ENCODE measurements around the gene SEC24A.
"Not testable (repeated sequence)": the region's sequence is repeated elsewhere in the genome, so short reads cannot be mapped to it uniquely, and the experiment has no call there.

SEC24A gene

DNA sequence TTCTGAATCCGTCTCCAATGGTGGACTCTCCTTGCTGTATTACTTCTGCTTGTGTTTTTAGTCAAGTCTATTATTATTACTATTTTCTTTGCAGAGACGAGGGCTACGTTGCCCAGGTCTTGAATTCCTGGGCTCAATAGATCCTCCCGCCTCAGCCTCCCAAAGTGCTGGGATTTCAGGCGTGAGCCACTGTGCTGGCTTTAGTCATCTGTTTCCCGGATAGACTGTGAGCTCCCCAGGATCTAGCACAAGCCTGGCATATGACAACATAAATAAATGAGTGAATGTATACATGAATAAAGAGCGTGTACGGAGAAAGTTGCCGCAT is 109.6 kb downstream of the SEC24A start:
- H3K9me3 Mint-ChIP-seq = no peaks in the 10 kb centered on the region
- peaks cover 33% of the 10 kb centered on the region for H3K4me1 Mint-ChIP-seq
- ATAC-seq (no peak), DNase-seq (ENCODE audit: low spot score in 2 of 2) (no peak)
- peaks cover 14% of the 10 kb centered on the region for H3K36me3 Mint-ChIP-seq
- H3K27ac Mint-ChIP-seq = peak overlapping the region; percentile 99
- peak overlapping the region; percentile 100 for H3K4me3 Mint-ChIP-seq

DNA sequence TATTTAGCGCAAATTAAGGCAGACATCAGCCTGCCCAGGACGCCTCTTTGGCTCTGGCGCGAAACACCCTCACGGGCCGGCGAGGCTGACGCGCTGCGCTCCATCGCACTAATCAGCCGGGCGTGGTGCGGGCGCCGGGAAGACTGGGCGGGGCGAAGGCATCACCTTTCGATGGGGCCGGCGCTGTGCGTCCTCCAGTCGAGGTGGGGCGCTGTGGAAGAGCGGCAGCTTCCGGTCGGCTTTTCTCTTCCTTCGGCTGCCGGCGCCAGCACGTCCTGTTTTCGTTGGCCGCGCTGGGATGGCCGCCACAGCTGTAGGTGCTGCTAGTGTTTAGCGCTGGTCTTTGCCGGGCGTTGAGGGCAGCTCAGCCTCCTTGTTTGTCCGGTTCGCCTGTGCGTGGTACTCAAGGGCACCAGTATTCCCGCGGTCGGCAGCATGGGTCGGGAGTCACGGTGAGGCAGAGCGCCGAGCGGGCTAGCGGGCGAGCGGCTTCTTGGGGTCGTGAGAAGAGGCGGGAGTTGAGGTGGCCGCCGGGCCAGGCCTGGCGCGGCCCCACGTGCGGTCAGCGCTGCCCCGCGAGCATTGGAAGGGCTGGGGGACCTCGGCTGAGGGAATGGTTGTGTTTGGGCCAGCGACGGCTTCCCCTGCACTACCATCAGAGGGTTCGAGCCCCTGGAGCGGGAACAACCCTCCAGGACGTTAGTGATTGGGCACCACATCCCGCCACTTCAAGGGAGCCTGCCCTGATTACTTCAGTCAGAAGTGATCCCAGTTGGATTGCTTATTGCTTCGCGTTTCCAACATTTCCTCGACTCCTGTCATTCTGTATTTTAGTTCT is 110.1 kb downstream of the SEC24A start, which contains the start of gene DDX46:
Gene DDX46, plus strand, starts transcription at position 276 of the 838 bp plus-strand sequence. Its CDS starts 160 bp downstream, at position 436.
- peak within 1 kb of the TSS; percentile 99 for H3K27ac Mint-ChIP-seq
- peak within 1 kb of the TSS; percentile 100 for H3K4me3 Mint-ChIP-seq
- peak; percentile 94 to 97 for DNase-seq (ENCODE audit: low spot score in 2 of 2)
- H3K9me3 Mint-ChIP-seq = no peaks in the 10 kb centered on the region
- peaks cover 33% of the 10 kb centered on the region for H3K4me1 Mint-ChIP-seq
- ATAC-seq = peak; percentile 99
- H3K36me3 Mint-ChIP-seq = peaks cover 20% of the 10 kb centered on the region

DNA sequence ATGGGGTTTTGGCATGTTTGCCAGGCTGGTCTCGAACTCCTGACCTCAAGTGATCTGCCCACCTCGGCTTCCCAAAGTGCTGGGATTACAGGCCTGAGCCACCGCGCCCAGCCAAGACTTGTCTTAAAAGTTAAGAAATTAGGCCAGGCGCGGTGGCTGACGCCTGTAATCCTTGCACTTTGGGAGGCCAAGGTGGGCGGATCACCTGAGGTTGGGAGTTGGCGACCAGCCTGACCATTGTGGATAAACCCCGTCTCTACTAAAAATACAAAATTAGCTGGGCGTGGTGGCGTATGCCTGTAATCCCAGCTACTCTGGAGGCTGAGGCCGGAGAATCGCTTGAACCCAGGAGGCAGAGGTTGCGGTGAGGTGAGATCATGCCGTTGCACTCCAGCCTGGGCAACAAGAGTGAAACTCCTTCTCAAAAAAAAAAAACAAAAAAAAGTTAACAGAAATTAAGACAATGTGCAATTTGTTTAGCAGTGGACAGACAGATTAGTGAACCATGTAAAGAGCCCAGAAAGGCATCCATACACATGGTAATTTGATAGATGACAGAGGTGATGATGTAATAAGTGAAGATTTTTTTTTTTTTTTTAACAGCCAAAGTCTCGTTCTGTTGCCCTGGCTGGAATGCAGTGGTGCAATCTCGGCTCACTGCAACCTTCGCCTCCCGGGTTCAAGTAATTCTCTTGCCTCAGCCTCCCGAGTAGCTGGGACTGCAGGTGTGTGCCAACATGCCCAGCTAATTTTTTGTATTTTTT is 119.1 kb downstream of the SEC24A start:
- not testable (repeated sequence) for DNase-seq (ENCODE audit: low spot score in 2 of 2); H3K4me1 Mint-ChIP-seq; H3K9me3 Mint-ChIP-seq; H3K27ac Mint-ChIP-seq; ATAC-seq; H3K4me3 Mint-ChIP-seq
- H3K36me3 Mint-ChIP-seq = peaks cover 96% of the 10 kb centered on the region

DNA sequence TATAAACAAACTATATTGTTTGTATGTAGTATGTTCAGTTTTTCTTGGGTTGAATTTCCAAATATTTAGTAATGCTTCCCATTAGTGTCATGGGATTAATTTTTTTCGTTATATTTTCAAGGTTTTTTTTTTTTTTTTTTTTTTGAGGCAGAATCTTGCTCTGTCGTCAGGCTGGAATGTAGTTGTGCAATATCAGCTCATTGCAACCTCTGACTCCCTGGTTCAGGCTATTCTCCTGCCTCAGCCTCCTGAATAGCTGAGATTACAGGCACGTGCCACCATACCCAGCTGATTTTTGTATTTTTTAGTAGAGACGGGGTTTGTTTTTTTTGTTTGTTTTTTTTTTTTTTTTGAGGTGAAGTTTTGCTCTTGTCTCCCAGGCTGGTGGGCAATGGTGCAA is 120.6 kb downstream of the SEC24A start:
- Mint-ChIP-seq H3K4me1 (no peaks in the 10 kb centered on the region), H3K4me3 (no peak overlapping the region), H3K27ac (no peak overlapping the region), H3K9me3 (no peaks in the 10 kb centered on the region), H3K36me3 (peaks cover 100% of the 10 kb centered on the region)
- DNase-seq (ENCODE audit: low spot score in 2 of 2) (no peak), ATAC-seq (no peak)

DNA sequence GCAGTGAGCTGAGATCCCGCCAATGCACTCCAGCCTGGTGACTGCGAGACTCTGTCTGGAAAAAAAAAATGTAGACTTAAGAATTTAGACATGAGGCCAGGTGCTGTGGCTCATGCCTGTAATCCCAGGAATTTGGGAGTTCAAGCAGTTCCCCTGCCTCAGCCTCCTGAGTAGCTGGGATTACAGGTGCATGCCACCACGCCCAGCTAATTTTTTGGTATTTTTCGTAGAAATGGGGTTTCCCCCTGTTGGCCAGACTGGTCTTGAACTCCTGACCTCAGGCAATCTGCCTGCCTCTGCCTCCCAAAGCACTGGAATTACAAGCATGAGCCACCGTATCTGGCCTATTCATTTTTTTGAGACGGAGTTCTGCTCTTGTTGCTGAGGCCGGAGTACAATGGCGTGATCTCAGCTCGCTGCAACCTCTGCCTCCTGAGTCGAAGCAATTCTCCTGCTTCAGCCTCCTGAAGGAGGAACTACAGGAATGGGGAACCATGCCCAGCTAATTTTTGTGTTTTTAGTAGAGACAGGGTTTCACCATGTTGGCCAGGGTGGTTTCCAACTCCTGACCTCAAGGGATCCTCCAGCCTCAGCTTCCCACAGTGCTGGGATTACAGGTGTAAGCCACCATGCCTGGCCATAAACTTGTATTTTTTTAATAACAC is 124.0 kb downstream of the SEC24A start:
- H3K27ac Mint-ChIP-seq = no peak overlapping the region
- H3K36me3 Mint-ChIP-seq = peaks cover 100% of the 10 kb centered on the region
- no peaks in the 10 kb centered on the region for H3K9me3 Mint-ChIP-seq

DNA sequence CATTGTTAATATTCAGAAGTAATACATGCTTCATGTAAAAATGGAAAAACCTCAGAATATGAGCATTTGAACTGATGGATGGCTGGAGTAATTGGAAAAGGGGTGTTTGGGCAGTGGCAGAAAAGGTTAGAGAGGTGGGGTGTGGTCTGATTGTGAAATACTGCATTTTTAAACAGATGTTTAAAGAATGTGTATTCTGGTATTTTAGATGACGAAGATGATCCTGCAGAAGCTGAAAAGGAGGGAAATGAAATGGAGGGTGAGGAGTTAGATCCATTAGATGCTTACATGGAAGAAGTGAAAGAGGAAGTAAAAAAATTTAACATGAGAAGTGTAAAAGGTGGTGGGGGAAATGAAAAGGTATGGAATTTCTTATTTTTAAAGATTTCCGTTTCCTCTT is 128.8 kb downstream of the SEC24A start:
- DNase-seq (ENCODE audit: low spot score in 2 of 2) = no peak
- ATAC-seq = no peak
- Mint-ChIP-seq H3K27ac (peak overlapping the region; percentile 0), H3K36me3 (peaks cover 100% of the 10 kb centered on the region), H3K4me3 (no peak overlapping the region), H3K4me1 (no peaks in the 10 kb centered on the region), H3K9me3 (no peaks in the 10 kb centered on the region)

More for the DNA sequence above, 124.0 kb downstream of the SEC24A start:
- H3K4me3 Mint-ChIP-seq = no peak overlapping the region
- H3K4me1 Mint-ChIP-seq = no peaks in the 10 kb centered on the region
- ATAC-seq (no peak), DNase-seq (ENCODE audit: low spot score in 2 of 2) (no peak)
